H1 (cell line): ENCODE data around the gene PHLDB3. TPM values are rescaled to one million over a fixed set of nuclear protein-coding genes. Genes with fewer than 3 reads are reported as not detected.

Experiments
- CTCF ChIA-PET: fragments of 300-600 bp; sonication (Branson Sonifier 250); formaldehyde crosslinking; loops from one replicate; lab custom pipeline; 2021; ENCODE audit not compliant: partially characterized antibody; lab: Charles Lee
- POLR2A ChIA-PET: fragments of 300-600 bp; sonication (Branson Sonifier 250); formaldehyde crosslinking; loops from one replicate; lab custom pipeline; 2021; ENCODE audit warnings: inconsistent platforms; ENCODE audit not compliant: partially characterized antibody; lab: Charles Lee
- DNase-seq, 2 experiments: peaks; one replicate each; pipeline versions ENCODE4 v3.0.0 to v3.0.0-alpha.2; 2010 to 2022; ENCODE audit warnings: low spot score in 2 of 2, low read depth in 1 of 2, mixed read lengths in 1 of 2
- FAIRE-seq: peaks from 2 replicates; lab custom pipeline; 2011; peaks lifted over from hg19 to GRCh38; lab: Jason Lieb, UNC
- H2AFZ ChIP-seq: 2 replicates; pipeline ENCODE4 v1.8.1; 2012; ENCODE audit warnings: low read length, inconsistent platforms
- H2AK5ac ChIP-seq: 2 replicates; pipeline ENCODE4 v1.6.1; 2013; ENCODE audit warnings: low read depth, low read length
- H2BK120ac ChIP-seq: replicated peaks from 2 replicates; pipeline ENCODE3; 2013; ENCODE audit warnings: low read depth, low read length, inconsistent platforms
- H2BK12ac ChIP-seq: 2 replicates; pipeline ENCODE4 v1.6.1; 2013; ENCODE audit warnings: low read depth, low read length
- H2BK15ac ChIP-seq: 2 replicates; pipeline ENCODE4 v1.6.1; 2013; ENCODE audit warnings: low read length
- H2BK20ac ChIP-seq: 2 replicates; pipeline ENCODE4 v1.6.1; 2013; ENCODE audit warnings: low read length
- H2BK5ac ChIP-seq: 2 replicates; pipeline ENCODE4 v1.6.1; 2013; ENCODE audit warnings: low read depth, low read length
- H3K14ac ChIP-seq: 2 replicates; pipeline ENCODE4 v1.6.1; 2013; ENCODE audit warnings: inconsistent platforms; ENCODE audit not compliant: insufficient read length
- H3K18ac ChIP-seq: 2 replicates; pipeline ENCODE4 v1.6.1; 2013; ENCODE audit warnings: low read length; ENCODE audit errors: extremely low read depth
- H3K23ac ChIP-seq: 2 replicates; pipeline ENCODE4 v1.6.1; 2013; ENCODE audit warnings: inconsistent platforms; ENCODE audit not compliant: insufficient read length
- H3K23me2 ChIP-seq: 2 replicates; pipeline ENCODE4 v1.6.1; 2013; ENCODE audit warnings: low read depth, low read length
- H3K27ac ChIP-seq: 2 replicates; pipeline ENCODE4 v1.6.1; 2011; ENCODE audit warnings: low read depth, low read length, inconsistent platforms
- H3K27me3 ChIP-seq, 4 experiments: replicated peaks in 1 of 4; 1 replicate in 1 of 4; 2 replicates in 3 of 4; pipeline versions ENCODE4 v1.6.1 to v1.8.1; 2011 to 2013; ENCODE audit warnings: low read length in 3 of 4, mild to moderate bottlenecking in 3 of 4, inconsistent platforms in 2 of 4, mixed read lengths in 2 of 4, moderate library complexity in 1 of 4; ENCODE audit not compliant: control insufficient read depth in 3 of 4, insufficient read depth in 3 of 4; ENCODE audit errors: extremely low read depth in 1 of 4
- H3K36me3 ChIP-seq, 4 experiments: 2 replicates each; pipeline versions ENCODE4 v1.6.1 to v1.8.1; 2011 to 2013; ENCODE audit warnings: mild to moderate bottlenecking in 4 of 4, low read length in 3 of 4, moderate library complexity in 2 of 4, control low read depth in 1 of 4, inconsistent platforms in 1 of 4; ENCODE audit not compliant: insufficient read depth in 4 of 4, control insufficient read depth in 2 of 4
- H3K4ac ChIP-seq: replicated peaks from 2 replicates; pipeline ENCODE3; 2013; ENCODE audit warnings: low read length, low read depth, mixed read lengths, inconsistent platforms; ENCODE audit not compliant: insufficient read length
- H3K4me1 ChIP-seq, 4 experiments: replicated peaks in 1 of 4; 1 replicate in 1 of 4; 2 replicates in 3 of 4; pipeline versions ENCODE4 v1.6.1 to v1.8.1; 2011 to 2013; ENCODE audit warnings: low read length in 3 of 4, inconsistent platforms in 2 of 4, mixed read lengths in 1 of 4; ENCODE audit not compliant: insufficient read depth in 4 of 4, control insufficient read depth in 3 of 4
- H3K4me2 ChIP-seq, 2 experiments: 2 replicates each; pipeline versions ENCODE4 v1.6.1 to v1.8.1; 2011 to 2013; ENCODE audit warnings: low read depth in 2 of 2, low read length in 2 of 2, control low read depth in 1 of 2, inconsistent platforms in 1 of 2, mild to moderate bottlenecking in 1 of 2; ENCODE audit not compliant: insufficient read depth in 1 of 2
- H3K4me3 ChIP-seq, 4 experiments: fragments of 200-600, 300-600 bp in 1 of 4; sonication (generic), shearing (Covaris generic), sonication (Bioruptor Twin) in 1 of 4; 2 replicates each; pipeline versions ENCODE4 v1.5.1 to v1.8.1; 2011 to 2016; ENCODE audit warnings: low read length in 4 of 4, low read depth in 3 of 4, control low read depth in 2 of 4, inconsistent platforms in 2 of 4, mild to moderate bottlenecking in 2 of 4, mixed read lengths in 1 of 4, moderate library complexity in 1 of 4; ENCODE audit not compliant: insufficient read depth in 2 of 4; ENCODE audit errors: extremely low read depth in 1 of 4
- H3K56ac ChIP-seq: replicated peaks from 2 replicates; pipeline ENCODE3; 2013; ENCODE audit warnings: low read depth, mild to moderate bottlenecking, mixed read lengths, low read length, inconsistent platforms; ENCODE audit not compliant: insufficient read length
- H3K79me1 ChIP-seq: 2 replicates; pipeline ENCODE4 v1.6.1; 2013; ENCODE audit warnings: low read depth, low read length, control low read depth
- H3K79me2 ChIP-seq, 2 experiments: 2 replicates each; pipeline versions ENCODE4 v1.6.1 to v1.8.1; 2012 to 2013; ENCODE audit warnings: low read length in 2 of 2, mild to moderate bottlenecking in 2 of 2, inconsistent platforms in 1 of 2; ENCODE audit not compliant: insufficient read depth in 2 of 2, control insufficient read depth in 1 of 2
- H3K9ac ChIP-seq, 4 experiments: replicated peaks in 1 of 4; 1 replicate in 1 of 4; 2 replicates in 3 of 4; pipeline versions ENCODE4 v1.6.1 to v1.8.1; 2011 to 2013; ENCODE audit warnings: low read depth in 3 of 4, low read length in 3 of 4, control low read depth in 2 of 4, mild to moderate bottlenecking in 2 of 4, moderate library complexity in 2 of 4, inconsistent platforms in 1 of 4; ENCODE audit errors: extremely low read depth in 1 of 4
- H3K9me3 ChIP-seq, 2 experiments: 2 replicates each; pipeline versions ENCODE4 v1.6.1 to v1.8.1; 2012 to 2013; ENCODE audit warnings: mild to moderate bottlenecking in 2 of 2, moderate library complexity in 2 of 2, control low read depth in 1 of 2, inconsistent platforms in 1 of 2, low read depth in 1 of 2, low read length in 1 of 2, mixed read lengths in 1 of 2; ENCODE audit not compliant: insufficient read depth in 2 of 2
- H4K20me1 ChIP-seq, 2 experiments: replicated peaks in 1 of 2; 2 replicates each; pipeline versions ENCODE3 to v1.8.1; 2011 to 2013; ENCODE audit warnings: inconsistent platforms in 2 of 2, low read length in 2 of 2, mild to moderate bottlenecking in 1 of 2; ENCODE audit not compliant: insufficient read depth in 2 of 2, control insufficient read depth in 1 of 2
- H4K5ac ChIP-seq: 2 replicates; pipeline ENCODE4 v1.6.1; 2013; ENCODE audit warnings: low read length, low read depth, mixed read lengths, inconsistent platforms; ENCODE audit not compliant: insufficient read length
- H4K8ac ChIP-seq: 2 replicates; pipeline ENCODE4 v1.8.0; 2013; ENCODE audit warnings: mild to moderate bottlenecking, moderate library complexity, low read length, inconsistent platforms; ENCODE audit not compliant: insufficient read depth; ENCODE audit errors: extremely low read depth
- H4K91ac ChIP-seq: replicated peaks from 2 replicates; pipeline ENCODE3; 2013; ENCODE audit warnings: low read length, mixed read lengths, inconsistent platforms; ENCODE audit not compliant: insufficient read length
- ASH2L ChIP-seq: fragments of 200-600, 300-600 bp; sonication (generic); IDR thresholded peaks from one replicate; pipeline ENCODE4 v1.7.1; 2017; ENCODE audit warnings: low read length
- CREB1 ChIP-seq: IDR thresholded peaks from 2 replicates; pipeline ENCODE4 v1.6.1; 2012; ENCODE audit warnings: inconsistent platforms
- HDAC2 ChIP-seq, 2 experiments: fragments of 300-600 bp in 1 of 2; sonication (generic) in 1 of 2; IDR thresholded peaks; 2 replicates each; pipeline ENCODE4 v1.6.1; 2011 to 2012; ENCODE audit warnings: low read depth in 2 of 2, low read length in 2 of 2, mild to moderate bottlenecking in 2 of 2, moderate library complexity in 2 of 2, borderline replicate concordance in 1 of 2, inconsistent platforms in 1 of 2
- HDAC6 ChIP-seq: IDR thresholded peaks from one replicate; pipeline ENCODE4 v1.7.1; 2012; ENCODE audit warnings: low read depth, mild to moderate bottlenecking, inconsistent platforms, low read length, moderate library complexity
- KDM1A ChIP-seq: fragments of 200-600, 300-600 bp; sonication (generic); IDR thresholded peaks from 2 replicates; pipeline ENCODE4 v1.7.1; 2016; ENCODE audit warnings: mild to moderate bottlenecking, low read length, borderline replicate concordance
- MAFK ChIP-seq: IDR thresholded peaks from 2 replicates; pipeline ENCODE4 v1.6.1; 2012; ENCODE audit warnings: low read depth, mild to moderate bottlenecking, improper control_type of control experiment, low read length
- SP4 ChIP-seq: IDR thresholded peaks from 2 replicates; pipeline ENCODE4 v1.6.1; 2012; ENCODE audit warnings: low read length, inconsistent platforms
- SUZ12 ChIP-seq: fragments of 200-600 bp; sonication (generic); IDR thresholded peaks from 2 replicates; pipeline ENCODE4 v1.6.1; 2012; ENCODE audit warnings: mild to moderate bottlenecking, inconsistent platforms, low read length, moderate library complexity, mixed read lengths
- WGBS, 2 experiments: shearing (Covaris generic) in 1 of 2; methylation state at CpG; one replicate each; pipeline versions ENCODE4 v1.1.6 to v1.1.7; 2013 to 2015; ENCODE audit warnings: low lambda C conversion rate in 2 of 2, mixed read lengths in 2 of 2, inconsistent platforms in 1 of 2, low coverage in 1 of 2, missing lambda C conversion rate in 1 of 2; ENCODE audit not compliant: insufficient replicate concordance in 2 of 2, insufficient coverage in 1 of 2, insufficient read length in 1 of 2; ENCODE audit errors: extremely low coverage in 1 of 2, missing lambda C conversion rate in 1 of 2; 5-methylcytosine and 5-hydroxymethylcytosine counted together
- polyA plus RNA-seq, 7 experiments: library from polyadenylated mRNA; depleted of rRNA in 3 of 7; stranded (reverse) in 5 of 7; unstranded in 2 of 7; fragments of >200 nt in 5 of 7; fragments of 200-250 nt in 2 of 7; gene quantifications; 1 replicate in 5 of 7; 2 replicates in 1 of 7; 4 replicates in 1 of 7; pipeline versions ENCODE4 v1.2.1 to v1.2.3, GENCODE V29; 2011 to 2013; ENCODE audit warnings: missing spikeins in 2 of 7, mixed read lengths in 2 of 7
- total RNA-seq: library from RNA; stranded (reverse); fragmentation: NEBNext Ultra II Directional; extraction: Animal tissue kit (Norgen Biotek cat#: 25700); gene quantifications from 2 replicates; pipeline ENCODE4 v1.2.1, GENCODE V29; 2021
- TF ChIP-seq, protein P1 (sequence below): IDR thresholded peaks from 2 replicates; pipeline ENCODE4 v1.6.1; 2012; ENCODE audit warnings: inconsistent platforms
- TF ChIP-seq, protein P2 (sequence below): IDR thresholded peaks from 2 replicates; pipeline ENCODE4 v1.6.1; 2012; ENCODE audit warnings: low read length, inconsistent platforms
- TF ChIP-seq, protein P3 (sequence below): IDR thresholded peaks from 2 replicates; pipeline ENCODE4 v1.6.1; 2011; ENCODE audit warnings: low read depth, mild to moderate bottlenecking, low read length; ENCODE audit not compliant: insufficient read depth

Gene PHLDB3
- total and polyA plus RNA-seq, 2 of the 8 experiments (the other 6 are each of a cell fraction or from before 2014, with no cell fraction given): 4.0 to 8.5 TPM

DNA sequence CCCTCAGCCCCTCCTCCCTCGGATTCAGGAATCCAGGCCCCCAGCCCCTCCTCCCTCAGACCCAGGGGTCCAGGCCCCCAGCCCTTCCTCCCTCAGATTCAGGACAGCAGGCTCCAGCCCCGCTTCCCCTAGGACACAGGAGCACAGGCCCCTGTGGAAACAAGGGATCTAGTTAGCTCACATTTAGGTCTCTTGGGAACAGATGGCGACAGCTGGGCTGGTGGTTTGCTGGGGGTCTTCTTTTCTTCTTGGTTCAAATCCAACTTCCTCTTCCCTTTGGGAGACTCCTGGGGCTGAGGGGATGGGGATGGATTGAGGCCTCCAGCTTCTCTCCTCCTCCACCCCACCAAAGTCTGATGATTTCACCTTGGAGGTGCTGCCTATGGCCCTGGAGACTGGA, 48.1 kb upstream of the PHLDB3 start:
- Histone ChIP-seq H3K79me2 (no peaks in the 10 kb centered on the region), H2BK15ac (no peak overlapping the region), H3K9ac (no peak overlapping the region), H3K79me1 (0 out of 2 replicates have a peak, but pooled peaks cover 3% of the 10 kb centered on the region), H2BK5ac (no peak overlapping the region), H2BK20ac (no peak overlapping the region), H3K23ac (no peak overlapping the region), H3K4me2 (no peak overlapping the region), H2BK12ac (no peak overlapping the region), H3K4ac (no peak overlapping the region), H3K23me2 (no peaks in the 10 kb centered on the region), H3K18ac (no peak overlapping the region), H3K9me3 (no peaks in the 10 kb centered on the region), H3K4me1 (0 out of 7 replicates have a peak, but pooled peaks cover 0 to 2% (median 0%) of the 10 kb centered on the region in 4 experiments), H4K8ac (no peak overlapping the region), H2AK5ac (no peak overlapping the region), H3K56ac (no peak overlapping the region), H3K27ac (no peak overlapping the region), H3K4me3 (no peak overlapping the region), H2BK120ac (no peak overlapping the region), H4K20me1 (peaks cover 0 to 4% of the 10 kb centered on the region in 2 experiments), H2AFZ (no peak overlapping the region), H4K91ac (no peak overlapping the region), H4K5ac (no peak overlapping the region), H3K36me3 (peaks cover 5 to 28% (median 17%) of the 10 kb centered on the region in 4 experiments; a peak in 6 of 8 replicates), H3K27me3 (no peaks in the 10 kb centered on the region), H3K14ac (no peak overlapping the region)
- DNase-seq (no peak), FAIRE-seq (no peak)
- 93% methylated on average over 2 of the region's 3 CpGs; no CpG with 5 or more reads in 1 of the 2 experiments for WGBS, 2 experiments
- POLR2A ChIA-PET: interaction anchor here (1.2 to 1.6 kb wide), 2 partner anchors 19 to 22 kb away, joined by 3 to 4 read pairs; partner anchors contain the start of gene ZNF575
- CTCF ChIA-PET: interaction anchor here (0.7 to 10.7 kb wide), 5 partner anchors 10 to 241 kb away, joined by 3 to 122 read pairs (median 82); partner anchors contain the start of genes IRGQ, ZNF575 and ZNF576
- TF ChIP-seq KDM1A: no peak
- no peak for TF ChIP-seq SP4
- no peak for TF ChIP-seq HDAC2 (IDR thresholded peaks at IDR 0.05; ENCODE audit: borderline replicate concordance in 1 of 2, low read depth in 2 of 2, low read length in 2 of 2)
- no peak for TF ChIP-seq SUZ12
- TF ChIP-seq MAFK: no peak
- no peak for TF ChIP-seq HDAC6
- TF ChIP-seq, protein P1, sequence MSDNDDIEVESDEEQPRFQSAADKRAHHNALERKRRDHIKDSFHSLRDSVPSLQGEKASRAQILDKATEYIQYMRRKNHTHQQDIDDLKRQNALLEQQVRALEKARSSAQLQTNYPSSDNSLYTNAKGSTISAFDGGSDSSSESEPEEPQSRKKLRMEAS: no peak
- TF ChIP-seq CREB1: no peak
- no peak for TF ChIP-seq ASH2L
- TF ChIP-seq, protein P2, sequence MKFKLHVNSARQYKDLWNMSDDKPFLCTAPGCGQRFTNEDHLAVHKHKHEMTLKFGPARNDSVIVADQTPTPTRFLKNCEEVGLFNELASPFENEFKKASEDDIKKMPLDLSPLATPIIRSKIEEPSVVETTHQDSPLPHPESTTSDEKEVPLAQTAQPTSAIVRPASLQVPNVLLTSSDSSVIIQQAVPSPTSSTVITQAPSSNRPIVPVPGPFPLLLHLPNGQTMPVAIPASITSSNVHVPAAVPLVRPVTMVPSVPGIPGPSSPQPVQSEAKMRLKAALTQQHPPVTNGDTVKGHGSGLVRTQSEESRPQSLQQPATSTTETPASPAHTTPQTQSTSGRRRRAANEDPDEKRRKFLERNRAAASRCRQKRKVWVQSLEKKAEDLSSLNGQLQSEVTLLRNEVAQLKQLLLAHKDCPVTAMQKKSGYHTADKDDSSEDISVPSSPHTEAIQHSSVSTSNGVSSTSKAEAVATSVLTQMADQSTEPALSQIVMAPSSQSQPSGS: no peak
- TF ChIP-seq, protein P3, sequence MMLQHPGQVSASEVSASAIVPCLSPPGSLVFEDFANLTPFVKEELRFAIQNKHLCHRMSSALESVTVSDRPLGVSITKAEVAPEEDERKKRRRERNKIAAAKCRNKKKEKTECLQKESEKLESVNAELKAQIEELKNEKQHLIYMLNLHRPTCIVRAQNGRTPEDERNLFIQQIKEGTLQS: no peak
